Vagina (tissue), 2 donors: Measurements from ENCODE around the gene GPC4. TPM values are rescaled to one million over a fixed set of nuclear protein-coding genes. Genes with fewer than 3 reads are reported as not detected.

Source experiments
- DNase-seq, 2 donors: peaks; one replicate each; pipeline ENCODE4 v3.0.0-alpha.2; 2017; ENCODE audit errors: extremely low spot score in 2 of 2
- H3K27ac ChIP-seq: fragments of 200-600 bp; sonication (generic); one replicate; pipeline ENCODE4 v1.5.1; 2019
- H3K27me3 ChIP-seq: fragments of 200-600 bp; sonication (generic); one replicate; pipeline ENCODE4 v1.5.1; 2019
- H3K36me3 ChIP-seq, 2 donors: fragments of 200-600 bp; sonication (generic); one replicate each; pipeline ENCODE4 v1.5.1; 2017 to 2019
- H3K4me1 ChIP-seq: fragments of 200-600 bp; sonication (generic); one replicate; pipeline ENCODE4 v1.5.1; 2019
- H3K4me3 ChIP-seq, 2 donors: fragments of 200-600 bp; sonication (generic); 1 replicate in 1 of 2; 2 replicates in 1 of 2; pipeline ENCODE4 v1.5.1; 2016 to 2019
- H3K9me3 ChIP-seq: fragments of 200-600 bp; sonication (generic); one replicate; pipeline ENCODE4 v1.5.1; 2019
- POLR2A ChIP-seq, 2 donors: fragments of 450-650 bp; IDR thresholded peaks; one replicate each; pipeline ENCODE4 v1.6.1; 2017; ENCODE audit warnings: antibody characterized with exemption in 2 of 2, mild to moderate bottlenecking in 2 of 2, moderate library complexity in 2 of 2
- POLR2AphosphoS5 ChIP-seq, 2 donors: sonication (generic); formaldehyde crosslinking; IDR thresholded peaks; one replicate each; pipeline ENCODE4 v1.9.0; 2017; ENCODE audit warnings: antibody characterized with exemption in 2 of 2, mild to moderate bottlenecking in 2 of 2, low read depth in 1 of 2; ENCODE audit not compliant: insufficient read depth in 1 of 2
- intact Hi-C: fragments of 100-400 bp; cut with DNase I; formaldehyde crosslinking; loops from one replicate; pipeline ENCODE4 v1.15.1; 2023
- total RNA-seq: library from RNA; depleted of rRNA; stranded (reverse); fragments of >200 nt; gene quantifications from one replicate; pipeline ENCODE4 v1.2.3, GENCODE V29; 2016
- TF ChIP-seq, protein P1 (sequence below), 3 experiments: fragments of 450-650 bp in 2 of 3; fragments of 200-600 bp in 1 of 3; sonication (generic) in 1 of 3; IDR thresholded peaks; one replicate each; pipeline ENCODE4 v1.5.1; 2017 to 2019; ENCODE audit warnings: antibody characterized with exemption in 3 of 3, mild to moderate bottlenecking in 2 of 3, moderate library complexity in 2 of 3

GPC4 gene
- total RNA-seq, 1 donor from 2014 or later: 7.6 TPM

DNA sequence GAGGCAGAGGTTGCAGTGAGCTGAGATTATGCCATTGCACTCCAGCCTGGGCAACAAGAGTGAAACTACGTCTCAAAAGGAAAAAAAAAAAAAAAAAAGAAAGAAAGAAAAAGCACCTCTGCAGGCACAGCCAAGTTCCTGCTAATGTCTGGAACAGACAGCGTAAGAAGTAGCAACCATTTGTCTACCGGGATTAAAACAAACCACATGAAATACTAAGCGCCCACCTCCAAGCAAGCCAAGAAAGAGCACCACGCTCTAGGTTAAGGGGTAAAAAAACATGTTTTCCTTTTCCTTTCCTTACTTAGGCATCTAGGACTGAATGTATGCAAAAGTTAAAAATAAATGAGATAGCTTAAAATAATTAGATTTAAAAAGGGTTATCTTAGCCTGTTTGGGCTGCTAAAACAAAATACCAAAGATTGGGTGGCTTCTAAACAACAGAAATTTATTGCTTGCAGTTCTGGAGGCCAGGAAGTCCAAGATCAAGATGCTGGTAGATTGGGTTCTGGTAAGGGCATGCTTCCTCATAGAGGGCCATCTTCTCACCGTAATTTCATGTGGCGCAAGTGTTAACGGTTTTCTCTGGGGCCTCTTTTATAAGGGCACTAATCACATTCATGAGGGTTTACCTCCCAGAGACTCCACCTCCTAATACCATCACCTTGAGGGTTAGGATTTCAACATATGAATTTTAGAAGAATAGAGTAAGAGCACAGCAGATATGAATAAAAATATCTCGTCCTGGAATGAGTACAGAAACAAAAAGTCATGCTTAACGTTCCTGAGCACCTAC, 12.3 kb downstream of the GPC4 start:
- no peaks in the 10 kb centered on the region for H3K4me1 ChIP-seq
- no peaks in the 10 kb centered on the region for H3K9me3 ChIP-seq
- H3K27me3 ChIP-seq: no peaks in the 10 kb centered on the region
- intact Hi-C loops: no loop called here
- H3K27ac ChIP-seq: no peak overlapping the region
- DNase-seq: no peak
- no peaks in the 10 kb centered on the region for H3K36me3 ChIP-seq
- no peak for TF ChIP-seq POLR2A (IDR thresholded peaks at IDR 0.05)
- TF ChIP-seq, protein P1, sequence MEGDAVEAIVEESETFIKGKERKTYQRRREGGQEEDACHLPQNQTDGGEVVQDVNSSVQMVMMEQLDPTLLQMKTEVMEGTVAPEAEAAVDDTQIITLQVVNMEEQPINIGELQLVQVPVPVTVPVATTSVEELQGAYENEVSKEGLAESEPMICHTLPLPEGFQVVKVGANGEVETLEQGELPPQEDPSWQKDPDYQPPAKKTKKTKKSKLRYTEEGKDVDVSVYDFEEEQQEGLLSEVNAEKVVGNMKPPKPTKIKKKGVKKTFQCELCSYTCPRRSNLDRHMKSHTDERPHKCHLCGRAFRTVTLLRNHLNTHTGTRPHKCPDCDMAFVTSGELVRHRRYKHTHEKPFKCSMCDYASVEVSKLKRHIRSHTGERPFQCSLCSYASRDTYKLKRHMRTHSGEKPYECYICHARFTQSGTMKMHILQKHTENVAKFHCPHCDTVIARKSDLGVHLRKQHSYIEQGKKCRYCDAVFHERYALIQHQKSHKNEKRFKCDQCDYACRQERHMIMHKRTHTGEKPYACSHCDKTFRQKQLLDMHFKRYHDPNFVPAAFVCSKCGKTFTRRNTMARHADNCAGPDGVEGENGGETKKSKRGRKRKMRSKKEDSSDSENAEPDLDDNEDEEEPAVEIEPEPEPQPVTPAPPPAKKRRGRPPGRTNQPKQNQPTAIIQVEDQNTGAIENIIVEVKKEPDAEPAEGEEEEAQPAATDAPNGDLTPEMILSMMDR (IDR thresholded peaks at IDR 0.05): no peak
- no peak for TF ChIP-seq POLR2AphosphoS5 (IDR thresholded peaks at IDR 0.05; ENCODE audit: insufficient read depth in 1 of 2, low read depth in 1 of 2)
- no peak overlapping the region for H3K4me3 ChIP-seq

DNA sequence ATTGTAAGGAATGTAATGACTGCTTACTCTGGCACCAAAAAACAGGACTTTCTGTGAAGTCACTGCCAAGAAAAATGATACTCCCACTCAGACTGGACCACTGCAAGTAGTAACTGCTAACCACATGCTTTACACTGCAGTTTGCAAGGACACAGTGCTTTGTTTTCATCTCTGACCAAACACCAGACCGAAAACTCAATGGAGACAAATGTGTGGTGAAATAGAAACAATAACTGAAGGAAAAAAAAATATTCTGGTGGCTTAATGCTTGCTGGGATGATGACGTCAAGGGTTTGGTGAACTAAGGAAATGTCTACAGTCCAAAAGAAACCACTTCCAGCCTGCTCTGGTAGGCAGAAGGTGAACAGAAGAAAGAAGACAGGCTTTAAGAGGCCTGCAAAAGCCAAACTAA, 13.2 kb downstream of the GPC4 start:
- no peak for DNase-seq
- Histone ChIP-seq H3K27ac (no peak overlapping the region), H3K27me3 (no peaks in the 10 kb centered on the region), H3K9me3 (no peaks in the 10 kb centered on the region), H3K36me3 (no peaks in the 10 kb centered on the region), H3K4me1 (no peaks in the 10 kb centered on the region), H3K4me3 (no peak overlapping the region)
- no peak for TF ChIP-seq POLR2AphosphoS5 (IDR thresholded peaks at IDR 0.05; ENCODE audit: insufficient read depth in 1 of 2, low read depth in 1 of 2)
- TF ChIP-seq, protein P1 (IDR thresholded peaks at IDR 0.05): no peak
- TF ChIP-seq POLR2A (IDR thresholded peaks at IDR 0.05): no peak
- intact Hi-C loops: no loop called here

DNA sequence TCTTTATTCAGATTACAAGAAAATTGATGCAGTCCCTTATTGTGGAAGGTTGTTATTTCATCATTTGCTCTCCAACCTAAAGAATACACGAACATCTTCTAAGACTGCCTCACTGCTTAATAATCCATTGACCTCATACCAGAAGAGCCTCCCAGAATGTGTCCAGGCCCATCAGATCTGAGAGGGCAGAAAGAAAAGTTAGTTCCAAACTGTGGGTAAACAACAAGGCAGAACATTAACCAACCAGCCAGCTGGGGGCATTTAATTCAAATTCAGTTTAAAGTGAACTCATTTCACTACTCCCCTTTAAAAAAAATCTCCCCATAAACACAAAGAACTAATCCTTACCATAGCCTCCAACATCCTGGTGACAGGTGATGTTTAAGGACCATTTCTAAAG, 13.8 kb downstream of the GPC4 start:
- intact Hi-C loops: no loop called here

DNA sequence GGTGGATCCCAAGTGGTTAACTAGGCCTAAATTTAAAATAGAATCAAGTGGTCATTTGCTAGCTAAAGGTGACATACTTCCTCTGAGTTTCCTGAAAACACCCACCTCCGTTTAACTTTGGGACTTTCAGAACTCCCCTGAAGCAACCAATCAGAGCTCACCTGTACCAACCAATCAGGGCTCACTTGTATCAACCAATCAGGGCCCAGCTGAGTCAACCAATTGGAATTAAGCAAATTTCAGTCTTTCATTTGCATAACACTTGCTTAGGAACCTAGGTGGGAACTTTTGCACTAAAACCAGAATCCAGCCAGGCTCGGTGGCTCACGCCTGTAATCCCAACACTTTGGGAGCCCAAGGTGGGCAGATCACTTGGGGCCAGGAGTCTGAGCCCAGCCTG, 15.9 kb downstream of the GPC4 start:
- intact Hi-C loops: no loop called here
- H3K4me3 ChIP-seq: no peak overlapping the region
- no peak for TF ChIP-seq POLR2AphosphoS5 (IDR thresholded peaks at IDR 0.05; ENCODE audit: insufficient read depth in 1 of 2, low read depth in 1 of 2)
- no peak for TF ChIP-seq POLR2A (IDR thresholded peaks at IDR 0.05)
- TF ChIP-seq, protein P1 (IDR thresholded peaks at IDR 0.05): no peak
- H3K9me3 ChIP-seq: no peaks in the 10 kb centered on the region
- H3K27ac ChIP-seq: no peak overlapping the region
- no peaks in the 10 kb centered on the region for H3K27me3 ChIP-seq
- DNase-seq: no peak
- H3K36me3 ChIP-seq: no peaks in the 10 kb centered on the region
- no peaks in the 10 kb centered on the region for H3K4me1 ChIP-seq

More for the DNA sequence above, 13.8 kb downstream of the GPC4 start:
- Histone ChIP-seq H3K4me3 (no peak overlapping the region), H3K27me3 (no peaks in the 10 kb centered on the region), H3K4me1 (no peaks in the 10 kb centered on the region), H3K9me3 (no peaks in the 10 kb centered on the region), H3K27ac (no peak overlapping the region), H3K36me3 (no peaks in the 10 kb centered on the region)
- DNase-seq: no peak
- TF ChIP-seq, protein P1 (IDR thresholded peaks at IDR 0.05): no peak
- no peak for TF ChIP-seq POLR2AphosphoS5 (IDR thresholded peaks at IDR 0.05; ENCODE audit: insufficient read depth in 1 of 2, low read depth in 1 of 2)
- no peak for TF ChIP-seq POLR2A (IDR thresholded peaks at IDR 0.05)

DNA sequence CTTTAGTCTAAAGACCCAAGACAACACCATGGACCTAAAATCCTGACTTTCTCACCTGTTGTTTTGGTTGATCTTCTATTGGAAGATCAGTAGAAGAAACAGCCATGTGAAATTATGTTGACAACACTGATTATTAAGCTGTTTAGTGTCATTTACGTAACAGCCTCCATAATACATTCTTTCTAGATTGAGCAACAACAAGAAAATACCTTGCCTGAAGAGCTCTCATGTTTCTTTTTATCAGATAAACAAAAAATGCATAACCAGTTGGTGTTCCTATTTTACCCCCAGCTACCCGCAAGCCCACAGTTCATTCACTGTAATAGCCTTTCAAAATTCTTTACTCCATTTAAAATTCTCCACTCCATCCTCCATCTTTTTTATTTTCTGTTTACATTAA, 20.5 kb downstream of the GPC4 start:
- no peak for DNase-seq
- TF ChIP-seq POLR2AphosphoS5 (IDR thresholded peaks at IDR 0.05; ENCODE audit: insufficient read depth in 1 of 2, low read depth in 1 of 2) (no peak), POLR2A (IDR thresholded peaks at IDR 0.05) (no peak)
- TF ChIP-seq, protein P1 (IDR thresholded peaks at IDR 0.05): no peak
- Histone ChIP-seq H3K4me1 (no peaks in the 10 kb centered on the region), H3K4me3 (no peak overlapping the region), H3K36me3 (no peaks in the 10 kb centered on the region), H3K27ac (no peak overlapping the region), H3K9me3 (no peaks in the 10 kb centered on the region), H3K27me3 (no peaks in the 10 kb centered on the region)
- intact Hi-C loops: no loop called here
